Activated T-helper 1 cell treated with anti-CD3 and anti-CD28 coated beads, Interleukin-2, amount 50 U/mL, for 16 hours (primary cell): ENCODE results near the gene GIMAP4.
"Not testable (repeated sequence)": the region's sequence is repeated elsewhere in the genome, so short reads cannot be mapped to it uniquely, and the experiment has no call there.

ENCODE experiments used
- DNase-seq, 2 donors: peaks; one replicate each; pipeline ENCODE4 v3.0.0-alpha.2; 2020; ENCODE audit warnings: low read depth in 1 of 2, low spot score in 1 of 2

Gene GIMAP4

DNA sequence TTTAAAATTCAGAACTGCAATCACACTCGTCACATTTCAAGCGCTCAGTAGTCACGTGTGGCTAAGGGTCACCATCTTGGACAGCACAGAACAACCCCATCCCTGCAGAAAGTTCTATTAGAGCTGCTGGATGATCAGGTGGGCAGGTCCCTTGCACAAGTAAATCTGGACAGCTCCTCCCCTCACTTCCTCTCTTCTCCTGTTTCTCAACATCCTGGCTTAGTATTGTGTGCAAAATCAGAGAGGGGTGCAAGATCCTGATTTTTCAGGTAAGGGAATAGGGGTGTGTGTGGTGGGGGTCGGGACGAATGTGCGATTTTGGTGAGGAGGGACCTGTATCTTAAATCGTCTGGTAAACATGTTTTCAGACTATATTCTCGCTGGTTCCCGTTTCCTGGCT lies at the start of gene GIMAP4:
TSS of gene GIMAP4 (plus strand) at position 222 of the 400 bp plus-strand sequence. CDS start 2,512 bp downstream, outside the sequence.
- DNase-seq, result no peak

DNA sequence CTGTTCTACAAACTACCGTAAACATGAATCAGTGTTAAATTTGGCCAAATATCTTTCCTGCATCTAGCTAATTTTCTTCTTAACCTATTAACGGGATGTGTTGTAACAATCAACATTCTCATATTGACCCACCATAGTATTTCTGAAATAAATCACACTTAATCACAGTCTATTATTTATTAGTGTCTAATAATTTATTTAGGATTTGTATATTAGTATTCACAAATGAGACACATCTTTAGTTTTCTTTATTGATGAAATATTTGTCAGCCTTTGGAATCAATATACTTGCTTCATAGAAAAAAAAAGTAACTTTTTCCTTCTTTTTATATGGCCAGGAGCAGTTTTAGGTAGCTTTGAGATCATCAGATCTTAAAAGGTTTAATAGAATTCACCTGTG lies 47.9 kb upstream of the GIMAP4 start:
- no peak for DNase-seq

DNA sequence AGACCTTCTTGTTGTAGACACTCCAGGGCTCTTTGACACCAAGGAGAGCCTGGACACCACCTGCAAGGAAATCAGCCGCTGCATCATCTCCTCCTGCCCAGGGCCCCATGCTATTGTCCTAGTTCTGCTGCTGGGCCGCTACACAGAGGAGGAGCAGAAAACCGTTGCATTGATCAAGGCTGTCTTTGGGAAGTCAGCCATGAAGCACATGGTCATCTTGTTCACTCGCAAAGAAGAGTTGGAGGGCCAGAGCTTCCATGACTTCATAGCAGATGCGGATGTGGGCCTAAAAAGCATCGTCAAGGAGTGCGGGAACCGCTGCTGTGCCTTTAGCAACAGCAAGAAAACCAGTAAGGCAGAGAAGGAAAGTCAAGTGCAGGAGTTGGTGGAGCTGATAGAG lies 47.0 kb upstream of the GIMAP4 start:
- DNase-seq, result no peak

DNA sequence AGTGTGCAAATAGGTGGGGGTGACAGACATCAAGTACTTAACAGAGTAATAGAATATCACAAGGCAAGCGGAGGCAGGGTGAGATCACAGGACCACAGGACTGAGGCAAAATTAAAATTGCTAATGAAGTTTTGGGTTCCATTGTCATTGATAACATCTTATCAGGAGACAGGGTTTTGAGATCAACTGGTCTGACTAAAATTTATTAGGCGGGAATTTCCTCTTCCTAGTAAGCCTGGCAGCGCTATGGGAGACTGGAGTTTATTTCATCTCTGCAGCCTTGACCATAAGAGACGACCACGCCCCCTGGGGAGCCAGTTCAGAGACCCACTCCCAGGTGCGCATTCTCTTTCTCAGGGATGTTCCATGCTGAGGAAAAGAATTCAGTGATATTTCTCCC lies 44.3 kb upstream of the GIMAP4 start:
- not testable (repeated sequence) for DNase-seq

DNA sequence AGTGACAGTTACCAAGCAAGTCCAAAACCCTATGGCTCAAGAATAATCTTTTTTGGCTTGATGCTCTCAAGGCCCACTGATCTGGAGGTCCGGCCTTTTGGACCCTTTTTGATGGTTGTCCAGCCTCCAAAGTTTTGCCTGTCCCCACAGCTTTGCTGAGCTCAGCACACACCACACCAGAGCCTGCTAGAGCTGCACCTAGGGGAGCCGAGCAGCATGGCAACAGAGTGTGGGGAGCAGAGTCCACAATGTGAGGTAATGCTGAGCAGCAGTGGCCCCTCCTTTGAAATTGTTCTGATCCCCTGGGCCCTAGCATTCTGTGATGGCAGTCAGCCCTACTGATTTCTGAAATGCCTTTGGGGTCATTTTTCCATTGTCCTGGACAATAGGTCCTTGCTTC lies 43.2 kb upstream of the GIMAP4 start:
- no peak for DNase-seq

DNA sequence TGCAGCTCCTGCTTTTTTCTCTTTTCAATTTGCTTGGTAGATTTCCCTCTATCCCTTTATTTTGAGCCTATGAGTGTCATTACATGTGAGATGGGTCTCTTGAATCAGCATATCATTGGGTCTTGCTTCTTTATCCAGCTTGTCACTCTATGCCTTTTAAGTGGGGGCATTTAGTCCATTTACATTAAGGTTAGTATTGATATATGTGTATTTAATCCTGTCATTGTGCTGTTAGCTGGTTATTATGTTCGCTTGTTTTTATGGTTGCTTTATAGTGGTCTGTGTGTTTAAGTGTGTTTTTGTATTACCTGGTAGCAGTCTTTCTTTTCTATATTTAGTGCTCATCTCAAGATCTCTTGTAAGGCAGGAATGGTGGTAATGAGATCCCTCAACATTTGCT lies 35.5 kb upstream of the GIMAP4 start:
- DNase-seq, result no peak

- DNase-seq, result no peak
These were observed 28.9 kb upstream of the GIMAP4 start for GRCh38 chr7:150538259-150538658.

DNA sequence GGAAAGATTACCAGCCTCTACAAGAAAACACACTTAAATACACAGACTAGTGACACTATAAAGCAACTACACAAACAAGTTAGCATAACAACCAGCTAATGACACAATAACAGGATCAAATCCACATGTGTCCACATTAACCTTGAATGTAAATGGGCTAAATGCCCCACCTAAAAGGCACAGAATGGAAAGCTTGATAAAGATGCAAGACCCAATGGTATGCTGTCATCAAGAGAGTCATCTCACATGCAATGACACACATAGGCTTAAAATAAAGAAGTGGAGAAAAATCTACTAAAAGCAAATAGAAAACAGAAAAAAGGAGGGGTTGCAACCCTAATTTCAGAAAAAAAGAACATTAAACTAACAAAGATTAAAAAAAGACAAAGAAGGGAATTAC lies 14.0 kb upstream of the GIMAP4 start:
- no peak for DNase-seq

- no peak for DNase-seq
These were observed 10.6 kb upstream of the GIMAP4 start for GRCh38 chr7:150556521-150557138.

DNA sequence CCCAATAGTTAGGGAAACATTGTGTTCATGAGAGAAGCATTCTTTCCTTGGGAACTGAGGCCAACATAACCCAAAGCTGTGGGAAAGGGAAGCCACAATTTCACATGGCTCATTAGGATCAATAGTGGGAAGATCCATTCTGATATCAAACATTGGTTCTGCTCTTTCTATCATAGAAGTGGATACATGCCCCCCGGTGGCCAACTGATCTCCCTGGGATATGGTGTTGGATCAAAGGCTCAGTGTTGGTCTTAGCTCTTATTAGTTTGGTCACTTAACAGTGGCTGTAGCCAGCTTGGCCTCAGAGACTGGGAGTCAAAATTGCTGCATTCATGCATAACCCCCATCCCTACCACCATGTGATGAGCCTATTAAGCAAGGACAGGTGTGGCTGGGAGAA lies 6.7 kb upstream of the GIMAP4 start:
- no peak for DNase-seq

GRCh38 chr7:150562919-150563318 lies 4.3 kb upstream of the GIMAP4 start:
- no peak for DNase-seq

DNA sequence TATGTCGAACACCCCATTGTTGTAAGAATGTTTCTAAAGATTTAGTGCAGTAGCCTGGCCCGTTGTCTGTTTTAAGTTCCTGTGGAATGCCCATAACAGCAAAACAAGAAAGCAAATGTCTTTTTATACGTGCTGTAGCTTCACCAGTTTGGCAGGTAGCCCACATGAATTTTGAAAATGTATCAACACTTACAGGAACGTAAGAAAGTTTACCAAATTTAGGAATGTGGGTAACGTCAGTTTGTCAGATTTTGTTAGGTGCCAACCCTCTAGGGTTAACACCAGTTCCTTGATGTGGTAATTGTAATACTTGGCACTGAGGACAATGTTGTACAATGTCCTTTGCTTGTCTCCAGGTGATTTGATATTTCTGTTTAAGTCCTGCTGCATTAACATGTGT lies 3.2 kb upstream of the GIMAP4 start:
- no peak for DNase-seq

DNA sequence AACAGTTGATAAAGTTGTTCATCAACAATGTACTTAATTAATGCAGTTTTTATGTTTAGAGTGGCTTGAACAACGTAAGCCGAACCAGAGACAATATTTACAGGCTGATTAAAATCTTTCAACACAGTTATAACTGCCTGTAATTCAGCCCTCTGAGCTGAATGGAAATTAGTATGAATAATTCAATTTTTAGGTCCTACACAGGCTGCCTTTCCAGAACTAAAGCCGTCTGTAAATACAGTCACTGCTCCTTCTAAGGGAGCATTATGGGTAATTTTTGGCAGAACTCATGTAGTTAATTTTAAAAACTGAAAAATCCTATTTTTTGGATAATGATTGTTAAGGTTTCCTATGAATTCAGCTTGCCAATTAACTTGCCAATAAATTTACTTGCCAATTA lies 2.6 kb upstream of the GIMAP4 start:
- no peak for DNase-seq

DNA sequence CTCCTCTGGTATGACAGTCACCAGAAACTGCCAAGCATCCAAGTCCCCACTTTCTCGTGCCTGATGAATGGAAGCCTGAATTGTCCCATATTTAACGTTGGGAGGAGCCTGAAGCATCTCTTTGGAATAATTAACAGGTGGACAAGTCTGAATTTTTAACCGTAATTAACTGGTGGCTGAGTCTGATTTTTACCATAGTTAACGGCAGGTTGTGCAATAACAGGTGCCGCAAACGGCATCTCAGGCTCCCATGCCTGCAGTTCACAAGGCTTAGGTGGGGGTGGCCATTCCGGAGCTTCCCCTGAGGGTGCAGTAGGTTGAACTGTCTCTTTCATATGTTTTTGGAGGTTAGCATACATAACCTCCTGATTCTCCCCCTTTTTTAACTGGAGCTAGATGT lies 2.0 kb upstream of the GIMAP4 start:
- no peak for DNase-seq

DNA sequence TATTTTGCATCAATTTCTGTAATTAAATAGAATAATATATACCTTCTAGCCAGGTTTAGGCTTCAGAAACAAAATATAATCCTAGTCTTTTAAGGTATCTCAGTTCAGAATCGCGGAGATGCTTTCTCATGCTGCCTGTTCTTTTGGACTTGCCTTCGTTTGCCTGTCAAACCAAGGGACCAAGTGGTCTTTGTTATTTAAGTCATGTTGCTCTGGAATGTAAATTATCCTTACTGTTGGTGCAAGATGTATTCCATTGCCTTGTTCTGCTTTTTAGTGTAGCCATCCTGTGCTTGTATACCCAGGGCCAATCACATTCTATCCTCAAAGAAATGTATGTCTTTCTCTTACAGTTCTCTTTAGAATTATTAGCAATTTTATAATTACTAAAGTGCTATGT lies 1.1 kb upstream of the GIMAP4 start:
- DNase-seq, result no peak

DNA sequence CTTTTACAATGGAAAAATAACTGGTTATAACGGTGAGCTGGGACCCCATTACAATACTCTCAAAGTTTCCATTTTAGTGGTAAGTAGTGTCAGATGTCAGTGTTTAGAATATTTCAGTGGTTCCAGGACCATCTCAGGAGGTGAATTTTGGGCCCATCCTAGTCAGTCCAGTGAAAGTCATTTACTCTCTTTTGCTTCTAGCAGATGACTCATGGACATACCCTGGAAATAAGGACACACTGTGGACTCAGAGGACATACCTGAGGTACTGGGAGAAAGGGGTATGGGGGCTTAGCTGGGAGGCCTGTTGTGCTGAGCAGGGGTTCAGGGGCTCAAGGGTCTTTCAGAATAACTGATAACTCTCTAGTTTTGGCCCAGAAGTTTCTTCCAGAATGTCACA lies 618 bp upstream of the GIMAP4 start:
- no peak for DNase-seq

GRCh38 chr7:150567871-150568301 lies 696 bp downstream of the GIMAP4 start:
- peak in 1 of 2 donors; percentile 15 for DNase-seq

- no peak for DNase-seq
These were observed 1.5 kb downstream of the GIMAP4 start for GRCh38 chr7:150568714-150569113.

DNA sequence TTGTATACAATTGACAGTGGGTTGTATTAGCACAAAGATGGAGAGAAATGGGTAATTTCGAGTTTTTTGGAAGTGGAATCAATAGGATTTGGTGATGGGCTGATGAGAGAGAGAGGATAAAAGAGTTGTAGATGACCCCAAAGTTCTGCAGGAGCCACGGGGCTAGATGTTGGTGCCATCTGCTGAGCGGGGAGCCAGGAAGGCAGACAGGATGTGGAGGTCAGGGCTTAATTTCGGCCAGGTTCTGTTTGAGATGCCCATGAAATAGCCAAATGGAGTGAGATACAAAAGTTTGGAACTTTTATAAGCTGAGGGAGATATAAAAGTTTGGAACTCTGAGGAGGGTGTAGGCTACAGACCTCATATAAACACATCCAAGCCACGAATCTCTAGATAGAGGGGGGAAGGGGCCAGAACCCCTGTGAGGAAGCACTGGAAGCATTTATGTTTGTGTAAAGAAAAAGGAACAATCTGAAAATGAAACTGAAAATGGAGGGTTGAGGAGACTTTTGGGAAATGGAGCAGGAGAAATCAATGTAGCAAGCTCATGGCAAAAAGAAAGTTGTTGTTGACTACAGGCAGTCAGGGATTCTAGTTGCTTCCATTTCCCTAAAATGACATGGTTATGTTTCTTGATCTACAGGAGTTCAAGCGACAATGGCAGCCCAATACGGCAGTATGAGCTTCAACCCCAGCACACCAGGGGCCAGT lies 2.2 kb downstream of the GIMAP4 start:
- no peak for DNase-seq

DNA sequence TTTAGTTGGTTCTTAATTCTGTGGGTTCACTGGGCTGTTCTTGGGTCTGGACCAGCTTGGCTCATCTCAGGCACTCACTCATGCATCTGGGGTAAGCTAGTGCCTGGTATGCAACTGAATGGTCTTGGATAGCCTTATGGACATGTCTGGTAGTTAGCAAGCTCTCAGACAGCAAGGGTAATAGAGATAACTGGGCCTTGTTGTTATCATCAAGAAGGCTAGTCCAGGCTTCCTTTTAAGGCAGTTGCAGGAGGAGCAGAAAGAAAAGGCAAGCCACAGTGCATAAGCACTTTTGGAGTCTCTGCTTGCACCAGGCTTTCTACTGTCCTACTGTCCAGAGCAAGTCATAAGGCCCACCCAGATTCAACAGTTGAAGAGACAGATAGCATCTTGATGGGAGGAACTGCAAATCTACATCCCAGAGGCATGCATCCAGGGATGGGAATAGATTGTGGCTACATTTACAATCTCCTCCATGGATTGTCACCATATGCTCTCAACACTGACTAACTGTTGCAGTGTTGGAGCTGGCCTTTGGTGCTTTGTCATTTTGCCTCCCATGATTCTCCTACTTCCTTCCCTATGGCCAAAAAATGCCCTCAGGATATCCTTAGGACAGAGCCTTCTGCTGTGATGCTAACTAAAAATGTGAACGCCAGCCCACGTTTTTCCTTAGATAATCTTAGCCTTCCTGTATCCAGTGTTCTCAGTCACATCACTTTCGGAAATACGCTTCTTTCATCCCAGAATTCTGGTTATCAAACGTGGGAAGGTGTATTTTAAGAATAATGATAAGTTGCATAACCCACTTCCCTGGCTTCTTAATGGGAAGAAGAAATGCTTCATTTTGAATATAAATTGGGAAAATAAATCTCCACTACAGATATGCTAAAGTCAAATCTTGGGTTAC lies 3.6 kb downstream of the GIMAP4 start:
- DNase-seq, result no peak

DNA sequence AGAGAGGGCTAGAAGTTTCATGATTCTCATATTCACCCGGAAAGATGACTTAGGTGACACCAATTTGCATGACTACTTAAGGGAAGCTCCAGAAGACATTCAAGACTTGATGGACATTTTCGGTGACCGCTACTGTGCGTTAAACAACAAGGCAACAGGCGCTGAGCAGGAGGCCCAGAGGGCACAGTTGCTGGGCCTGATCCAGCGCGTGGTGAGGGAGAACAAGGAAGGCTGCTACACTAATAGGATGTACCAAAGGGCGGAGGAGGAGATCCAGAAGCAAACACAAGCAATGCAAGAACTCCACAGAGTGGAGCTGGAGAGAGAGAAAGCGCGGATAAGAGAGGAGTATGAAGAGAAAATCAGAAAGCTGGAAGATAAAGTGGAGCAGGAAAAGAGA lies 5.3 kb downstream of the GIMAP4 start:
- DNase-seq, result no peak
